VCaP (cell line): ENCODE measurements around the gene POLR2F.

ENCODE experiments used
- H3K27ac ChIP-seq: fragments of 450-650 bp; 2 replicates; pipeline ENCODE4 v1.5.1; 2017
- TF ChIP-seq, protein P1 (sequence below): fragments of 450-650 bp; conservative IDR thresholded peaks from 2 replicates; pipeline ENCODE4 v1.5.1; 2017; ENCODE audit warnings: mild to moderate bottlenecking, moderate library complexity

Gene POLR2F

DNA sequence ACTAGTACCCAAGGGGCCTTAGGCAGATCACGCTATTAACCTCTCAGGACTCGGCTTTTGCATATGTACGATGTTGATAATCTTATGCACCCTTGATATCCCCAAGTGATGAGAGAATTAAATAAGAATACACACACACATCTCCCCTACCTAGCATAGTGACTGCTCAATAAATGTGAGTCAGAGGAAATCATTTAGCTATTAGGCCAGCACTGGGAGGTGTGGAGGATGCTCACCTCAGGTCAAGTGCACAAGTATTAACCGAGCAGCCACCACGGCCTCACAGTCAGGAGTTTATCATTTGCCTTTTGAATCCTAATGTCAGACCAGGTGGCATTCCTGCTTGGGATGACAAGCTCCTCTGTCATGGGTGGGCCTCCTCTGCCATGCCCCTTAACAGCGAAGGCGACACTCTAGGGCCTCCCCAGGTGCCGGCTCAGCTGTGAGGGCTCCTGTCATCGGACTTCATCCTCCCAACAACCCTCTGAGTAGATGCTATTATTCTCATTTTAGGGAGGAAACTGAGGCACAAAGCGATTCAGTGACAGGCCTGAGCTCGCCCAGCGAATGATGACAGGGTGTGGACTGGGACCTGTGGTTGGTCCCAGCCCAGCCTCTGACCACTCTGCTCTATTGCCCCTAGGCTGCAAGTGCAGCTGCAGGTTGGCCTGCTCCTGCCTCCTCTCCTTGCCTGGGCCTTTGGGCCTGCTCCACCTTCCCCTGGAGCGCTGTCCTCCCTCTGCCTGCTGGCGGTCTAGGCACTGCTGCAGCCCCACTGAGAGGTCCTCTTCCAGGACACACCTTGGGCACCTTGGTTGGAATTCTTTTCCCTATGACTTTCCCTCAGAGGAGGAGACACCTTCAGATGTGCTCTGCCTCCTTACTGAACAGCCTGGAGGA, 35.9 kb downstream of the POLR2F start:
- H3K27ac ChIP-seq = no peak overlapping the region
- TF ChIP-seq, protein P1, sequence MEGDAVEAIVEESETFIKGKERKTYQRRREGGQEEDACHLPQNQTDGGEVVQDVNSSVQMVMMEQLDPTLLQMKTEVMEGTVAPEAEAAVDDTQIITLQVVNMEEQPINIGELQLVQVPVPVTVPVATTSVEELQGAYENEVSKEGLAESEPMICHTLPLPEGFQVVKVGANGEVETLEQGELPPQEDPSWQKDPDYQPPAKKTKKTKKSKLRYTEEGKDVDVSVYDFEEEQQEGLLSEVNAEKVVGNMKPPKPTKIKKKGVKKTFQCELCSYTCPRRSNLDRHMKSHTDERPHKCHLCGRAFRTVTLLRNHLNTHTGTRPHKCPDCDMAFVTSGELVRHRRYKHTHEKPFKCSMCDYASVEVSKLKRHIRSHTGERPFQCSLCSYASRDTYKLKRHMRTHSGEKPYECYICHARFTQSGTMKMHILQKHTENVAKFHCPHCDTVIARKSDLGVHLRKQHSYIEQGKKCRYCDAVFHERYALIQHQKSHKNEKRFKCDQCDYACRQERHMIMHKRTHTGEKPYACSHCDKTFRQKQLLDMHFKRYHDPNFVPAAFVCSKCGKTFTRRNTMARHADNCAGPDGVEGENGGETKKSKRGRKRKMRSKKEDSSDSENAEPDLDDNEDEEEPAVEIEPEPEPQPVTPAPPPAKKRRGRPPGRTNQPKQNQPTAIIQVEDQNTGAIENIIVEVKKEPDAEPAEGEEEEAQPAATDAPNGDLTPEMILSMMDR = no peak

DNA sequence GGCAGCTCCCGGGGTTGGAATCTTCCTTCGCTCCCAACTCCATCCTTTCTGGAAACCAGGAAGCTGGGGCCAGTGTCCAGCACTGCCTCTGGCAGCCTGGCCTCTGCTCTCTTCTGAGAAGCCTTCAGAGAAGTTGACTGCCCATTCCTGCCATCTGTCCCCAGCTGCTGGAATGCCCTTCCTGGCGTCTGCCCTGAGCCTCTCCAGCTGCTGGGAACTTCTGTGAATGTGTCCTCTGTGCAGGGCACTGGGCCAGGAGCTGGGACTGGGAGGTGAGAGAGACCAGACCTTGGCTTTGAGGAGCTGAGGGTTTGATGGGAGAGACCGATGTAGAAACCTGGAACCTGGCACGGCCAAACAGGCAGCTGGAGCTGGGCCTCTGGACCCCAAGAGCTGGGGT, 36.8 kb downstream of the POLR2F start:
- no peak overlapping the region for H3K27ac ChIP-seq
- TF ChIP-seq, protein P1 = no peak

DNA sequence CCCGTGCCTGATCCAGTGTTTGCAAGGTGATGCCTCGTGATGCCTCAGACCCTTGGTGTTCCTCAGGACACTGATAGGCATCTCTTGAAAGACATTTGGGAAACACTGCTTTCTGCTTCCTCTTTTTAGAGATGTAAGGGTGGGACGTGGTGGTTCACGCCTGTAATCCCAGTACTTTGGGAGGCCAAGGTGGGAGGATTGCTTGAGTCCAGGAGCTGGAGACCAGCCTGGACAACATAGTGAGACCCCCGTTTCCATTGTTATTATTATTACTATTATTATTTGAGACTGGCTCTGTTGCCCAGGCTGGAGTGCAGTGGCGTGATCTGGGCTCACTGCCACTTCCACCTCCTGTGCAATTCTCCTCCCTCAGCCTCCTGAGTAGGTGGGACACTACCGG, 37.4 kb downstream of the POLR2F start:
- no peak overlapping the region for H3K27ac ChIP-seq
- TF ChIP-seq, protein P1 = no peak

DNA sequence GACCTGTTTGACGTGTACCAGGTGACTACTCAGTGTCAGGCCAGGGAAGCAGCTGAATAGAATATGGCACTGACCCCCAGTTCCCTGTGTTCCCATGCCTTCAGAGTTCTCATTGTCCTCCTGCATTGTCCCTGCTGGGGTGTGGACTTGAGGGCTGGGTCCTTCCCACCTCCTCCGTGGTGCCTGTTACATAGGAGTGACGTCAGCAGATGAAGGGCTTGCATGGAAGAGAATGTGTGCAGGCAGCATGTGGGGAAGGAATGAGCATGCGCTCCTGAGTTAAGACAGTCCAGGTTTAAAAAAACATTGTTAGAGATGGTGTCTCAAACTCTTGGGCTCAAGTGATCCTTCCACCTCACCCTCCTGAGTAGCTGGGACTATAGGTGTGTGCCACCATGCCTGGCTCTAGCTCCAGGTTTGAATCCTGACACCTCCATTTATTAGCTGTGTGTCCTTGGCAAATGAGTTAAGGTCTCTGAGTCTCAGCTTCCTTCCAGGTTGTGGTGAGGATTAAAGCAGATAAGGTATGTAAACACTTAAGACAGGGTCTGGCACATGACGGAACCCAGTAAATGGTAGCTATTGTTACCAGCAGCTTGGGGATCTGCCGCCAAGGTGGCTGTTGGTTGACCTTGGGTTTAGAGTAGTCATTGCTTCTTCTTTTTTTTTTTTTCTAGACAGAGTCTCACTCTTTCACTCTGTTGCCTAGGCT, 38.4 kb downstream of the POLR2F start:
- TF ChIP-seq, protein P1 = no peak
- H3K27ac ChIP-seq = no peak overlapping the region

DNA sequence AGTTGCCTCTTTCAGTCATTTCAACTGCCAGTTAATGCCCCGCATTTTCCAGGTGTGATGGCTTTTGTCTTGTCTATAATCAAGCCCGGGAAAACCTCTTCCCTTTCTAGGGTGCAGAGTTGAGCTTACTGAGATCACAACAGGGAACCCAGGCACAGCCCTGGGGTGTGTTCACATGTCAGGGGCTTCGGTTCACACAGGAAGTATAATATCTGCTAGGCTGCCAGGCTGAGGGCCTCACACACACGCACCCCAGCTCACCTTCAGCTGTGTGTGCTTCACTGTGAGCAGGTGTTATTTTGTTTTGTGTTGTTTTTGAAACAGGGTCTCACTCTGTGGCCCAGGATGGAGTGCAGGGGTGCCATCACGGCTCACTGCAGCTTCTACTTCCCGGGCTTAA, 40.5 kb downstream of the POLR2F start:
- TF ChIP-seq, protein P1 = no peak
- H3K27ac ChIP-seq = no peak overlapping the region

- TF ChIP-seq, protein P1 = no peak
- H3K27ac ChIP-seq = no peak overlapping the region
Observed at GRCh38 chr22:37994982-37995381, 41.5 kb downstream of the POLR2F start.

DNA sequence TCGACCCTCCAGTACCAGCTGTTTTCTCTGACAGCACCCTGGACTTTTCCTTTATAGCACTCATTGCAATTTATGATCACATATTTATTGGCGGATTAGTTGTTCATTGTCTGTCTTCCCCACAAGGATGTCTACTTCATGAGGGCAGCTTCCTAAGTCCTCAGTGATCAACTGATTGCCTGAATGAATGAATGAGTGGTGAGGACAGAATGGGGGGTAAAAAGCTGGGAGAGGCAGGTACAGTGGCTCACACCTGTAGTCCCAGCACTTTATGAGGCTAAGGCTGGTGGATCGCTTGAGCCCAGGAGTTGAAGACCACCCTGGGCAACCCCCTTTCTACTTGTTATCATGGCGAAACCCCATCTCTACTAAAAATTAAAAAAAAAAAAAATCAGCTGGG, 42.0 kb downstream of the POLR2F start:
- TF ChIP-seq, protein P1 = no peak
- H3K27ac ChIP-seq = no peak overlapping the region
